OCI-LY1 (cell line): ENCODE measurements around the gene TRAPPC5.

Experiments
- H2AFZ ChIP-seq: fragments of 200-600 bp; sonication (generic), shearing (Covaris generic); 2 replicates; pipeline ENCODE4 v1.6.0; 2014; ENCODE audit warnings: antibody characterized with exemption, mild to moderate bottlenecking, low read length
- H3F3A ChIP-seq: fragments of 200-600 bp; sonication (generic), shearing (Covaris generic); 2 replicates; pipeline ENCODE4 v1.6.0; 2014; ENCODE audit warnings: mild to moderate bottlenecking, antibody characterized with exemption, low read length, moderate library complexity; ENCODE audit not compliant: insufficient read depth
- H3K27ac ChIP-seq: fragments of 200-600 bp; sonication (generic); 2 replicates; pipeline ENCODE4 v1.5.1; 2014; ENCODE audit warnings: low read length, mixed run types, mild to moderate bottlenecking, low read depth; ENCODE audit not compliant: poor library complexity, severe bottlenecking
- H3K27me3 ChIP-seq: fragments of 200-600 bp; sonication (generic); 2 replicates; pipeline ENCODE4 v1.6.0; 2014; ENCODE audit warnings: antibody characterized with exemption, mild to moderate bottlenecking, low read length, moderate library complexity; ENCODE audit not compliant: insufficient read depth
- H3K36me3 ChIP-seq: fragments of 200-600 bp; sonication (generic); 2 replicates; pipeline ENCODE4 v1.6.1; 2014; ENCODE audit warnings: mild to moderate bottlenecking, antibody characterized with exemption, low read length, moderate library complexity, mixed read lengths; ENCODE audit not compliant: insufficient read depth
- H3K4me1 ChIP-seq: fragments of 200-600 bp; sonication (generic); 2 replicates; pipeline ENCODE4 v1.5.1; 2014; ENCODE audit warnings: mild to moderate bottlenecking, low read length, moderate library complexity; ENCODE audit not compliant: insufficient read depth, severe bottlenecking
- H3K4me2 ChIP-seq: fragments of 200-600 bp; sonication (generic), shearing (Covaris generic); 2 replicates; pipeline ENCODE4 v1.6.1; 2014; ENCODE audit warnings: low read length
- H3K4me3 ChIP-seq: fragments of 200-600 bp; sonication (generic); 2 replicates; pipeline ENCODE4 v1.5.1; 2014; ENCODE audit warnings: low read length, low read depth, mild to moderate bottlenecking, mixed read lengths; ENCODE audit not compliant: poor library complexity, severe bottlenecking
- H3K79me2 ChIP-seq: fragments of 200-600 bp; shearing (Covaris generic); 2 replicates; pipeline ENCODE4 v1.6.1; 2016; ENCODE audit warnings: mixed run types, low read length, mixed read lengths; ENCODE audit not compliant: insufficient read depth
- H3K9ac ChIP-seq: fragments of 200-600 bp; sonication (generic), shearing (Covaris generic); 2 replicates; pipeline ENCODE4 v1.6.1; 2014; ENCODE audit warnings: mild to moderate bottlenecking, low read length, mixed read lengths
- H3K9me2 ChIP-seq: fragments of 200-600 bp; sonication (generic), shearing (Covaris generic); 2 replicates; pipeline ENCODE4 v1.6.1; 2014; ENCODE audit warnings: low read depth, mild to moderate bottlenecking, low read length, mixed read lengths
- H3K9me3 ChIP-seq: fragments of 200-600 bp; shearing (Covaris generic); 2 replicates; pipeline ENCODE4 v1.6.1; 2014; ENCODE audit warnings: low read length, mixed read lengths
- H4K20me1 ChIP-seq: fragments of 200-600 bp; sonication (generic), shearing (Covaris generic); 2 replicates; pipeline ENCODE4 v1.6.0; 2016; ENCODE audit warnings: mild to moderate bottlenecking, low read length; ENCODE audit not compliant: insufficient read depth
- EZH2 ChIP-seq: fragments of 200-600 bp; sonication (generic), shearing (Covaris generic); IDR thresholded peaks from 2 replicates; pipeline ENCODE4 v1.8.0; 2017; ENCODE audit warnings: borderline replicate concordance, mixed run types, mild to moderate bottlenecking, antibody characterized with exemption, low read length, moderate library complexity, mixed read lengths
- TF ChIP-seq, protein P1 (sequence below): fragments of 200-600 bp; sonication (generic), shearing (Covaris generic); IDR thresholded peaks from 2 replicates; pipeline ENCODE4 v1.5.1; 2017; ENCODE audit warnings: mild to moderate bottlenecking, antibody characterized with exemption, low read length, moderate library complexity, mixed read lengths

TRAPPC5 gene

DNA sequence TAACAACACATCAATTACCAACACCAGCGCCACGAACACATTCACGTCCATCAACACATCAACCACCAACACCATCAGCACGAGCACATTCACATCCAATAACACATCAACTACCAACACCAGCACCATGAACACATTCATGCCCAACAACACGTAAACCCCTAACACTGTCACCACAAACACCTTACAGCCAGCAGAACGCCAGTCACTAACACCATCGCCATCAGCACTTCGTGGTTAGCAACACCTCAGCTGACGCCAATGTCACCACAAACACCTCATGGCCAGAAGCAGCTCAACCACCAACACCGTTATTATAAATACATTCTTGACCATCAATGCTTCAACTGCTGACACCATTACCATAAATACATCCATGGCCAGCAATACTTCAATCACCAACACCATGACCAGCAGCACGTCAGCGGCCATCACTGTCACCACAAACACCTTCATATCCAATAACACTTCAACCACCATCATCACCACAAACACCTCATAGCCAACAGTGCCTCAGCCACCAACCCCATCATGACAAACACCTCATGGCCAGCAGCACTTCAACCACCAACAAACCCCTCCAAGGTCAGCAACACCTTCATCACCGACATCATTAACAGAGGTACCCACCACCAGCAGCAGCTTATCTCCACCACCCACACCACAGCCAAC, 11.9 kb downstream of the TRAPPC5 start:
- Histone ChIP-seq H3K9ac (no peak overlapping the region), H3K9me2 (no peaks in the 10 kb centered on the region), H3K4me1 (no peaks in the 10 kb centered on the region), H3F3A (no peaks in the 10 kb centered on the region), H3K79me2 (no peaks in the 10 kb centered on the region), H3K27ac (no peak overlapping the region), H3K9me3 (no peaks in the 10 kb centered on the region), H4K20me1 (no peaks in the 10 kb centered on the region), H3K36me3 (no peaks in the 10 kb centered on the region), H3K4me2 (no peak overlapping the region), H3K27me3 (peaks cover 5% of the 10 kb centered on the region; the same call in 1 of the 2 replicates), H3K4me3 (no peak overlapping the region), H2AFZ (no peak overlapping the region)
- TF ChIP-seq EZH2 = no peak
- TF ChIP-seq, protein P1, sequence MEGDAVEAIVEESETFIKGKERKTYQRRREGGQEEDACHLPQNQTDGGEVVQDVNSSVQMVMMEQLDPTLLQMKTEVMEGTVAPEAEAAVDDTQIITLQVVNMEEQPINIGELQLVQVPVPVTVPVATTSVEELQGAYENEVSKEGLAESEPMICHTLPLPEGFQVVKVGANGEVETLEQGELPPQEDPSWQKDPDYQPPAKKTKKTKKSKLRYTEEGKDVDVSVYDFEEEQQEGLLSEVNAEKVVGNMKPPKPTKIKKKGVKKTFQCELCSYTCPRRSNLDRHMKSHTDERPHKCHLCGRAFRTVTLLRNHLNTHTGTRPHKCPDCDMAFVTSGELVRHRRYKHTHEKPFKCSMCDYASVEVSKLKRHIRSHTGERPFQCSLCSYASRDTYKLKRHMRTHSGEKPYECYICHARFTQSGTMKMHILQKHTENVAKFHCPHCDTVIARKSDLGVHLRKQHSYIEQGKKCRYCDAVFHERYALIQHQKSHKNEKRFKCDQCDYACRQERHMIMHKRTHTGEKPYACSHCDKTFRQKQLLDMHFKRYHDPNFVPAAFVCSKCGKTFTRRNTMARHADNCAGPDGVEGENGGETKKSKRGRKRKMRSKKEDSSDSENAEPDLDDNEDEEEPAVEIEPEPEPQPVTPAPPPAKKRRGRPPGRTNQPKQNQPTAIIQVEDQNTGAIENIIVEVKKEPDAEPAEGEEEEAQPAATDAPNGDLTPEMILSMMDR = no peak

DNA sequence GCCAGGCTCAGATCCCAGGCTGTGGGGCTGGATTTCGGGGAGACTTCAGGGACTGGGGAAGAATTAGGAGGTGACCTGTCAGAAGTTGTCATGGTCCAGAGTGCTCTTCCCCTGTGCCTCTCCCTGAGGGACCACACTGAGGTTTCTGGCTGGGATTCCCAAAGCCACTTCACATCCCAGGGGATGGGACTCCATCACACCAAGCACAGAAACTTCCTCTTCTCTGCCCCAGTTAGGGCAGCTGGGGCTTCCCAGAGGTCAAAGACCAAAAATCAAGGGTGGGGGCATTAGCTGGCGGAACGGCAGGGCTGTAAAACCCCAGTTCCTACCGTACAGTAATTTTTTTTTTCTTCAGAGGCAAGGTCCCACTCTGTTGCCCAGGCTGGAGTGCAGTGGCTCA, 13.9 kb downstream of the TRAPPC5 start:
- Histone ChIP-seq H3K9me2 (no peaks in the 10 kb centered on the region), H3K36me3 (no peaks in the 10 kb centered on the region), H3F3A (no peaks in the 10 kb centered on the region), H2AFZ (no peak overlapping the region), H3K9me3 (no peaks in the 10 kb centered on the region), H3K27ac (no peak overlapping the region), H3K4me2 (no peak overlapping the region), H4K20me1 (no peaks in the 10 kb centered on the region), H3K4me3 (no peak overlapping the region), H3K4me1 (no peaks in the 10 kb centered on the region), H3K27me3 (peaks cover 6% of the 10 kb centered on the region; the same call in 1 of the 2 replicates), H3K79me2 (no peaks in the 10 kb centered on the region), H3K9ac (no peak overlapping the region)
- TF ChIP-seq EZH2 = no peak

- Histone ChIP-seq H3K4me1 (no peaks in the 10 kb centered on the region), H3K9me3 (no peaks in the 10 kb centered on the region), H3K27me3 (peaks cover 6% of the 10 kb centered on the region; the same call in 1 of the 2 replicates), H4K20me1 (no peaks in the 10 kb centered on the region), H2AFZ (no peak overlapping the region), H3K27ac (no peak overlapping the region), H3K9ac (no peak overlapping the region), H3K4me2 (no peak overlapping the region), H3K79me2 (no peaks in the 10 kb centered on the region), H3F3A (no peaks in the 10 kb centered on the region), H3K9me2 (no peaks in the 10 kb centered on the region), H3K36me3 (no peaks in the 10 kb centered on the region), H3K4me3 (no peak overlapping the region)
- no peak for TF ChIP-seq EZH2
- TF ChIP-seq, protein P1 = no peak
Measured at GRCh38 chr19:7697721-7698287, 17.2 kb downstream of the TRAPPC5 start.

GRCh38 chr19:7698583-7698982, 17.9 kb downstream of the TRAPPC5 start:
- H3F3A ChIP-seq = no peaks in the 10 kb centered on the region
- no peak overlapping the region for H2AFZ ChIP-seq
- TF ChIP-seq, protein P1 = no peak
- no peaks in the 10 kb centered on the region for H4K20me1 ChIP-seq
- H3K9me3 ChIP-seq = no peaks in the 10 kb centered on the region
- no peaks in the 10 kb centered on the region for H3K36me3 ChIP-seq
- H3K27me3 ChIP-seq = peaks cover 6% of the 10 kb centered on the region; the same call in 1 of the 2 replicates
- H3K4me1 ChIP-seq = no peaks in the 10 kb centered on the region
- no peaks in the 10 kb centered on the region for H3K79me2 ChIP-seq
- no peak overlapping the region for H3K9ac ChIP-seq
- no peaks in the 10 kb centered on the region for H3K9me2 ChIP-seq
- H3K4me2 ChIP-seq = no peak overlapping the region
- no peak overlapping the region for H3K4me3 ChIP-seq
- no peak overlapping the region for H3K27ac ChIP-seq
